ENCODE data around the gene LSR. TPM values are rescaled to one million over a fixed set of nuclear protein-coding genes. Genes with fewer than 3 reads are reported as not detected.

The LSR gene
- total RNA-seq, 1 donor from 2014 or later: 18.1 TPM

GRCh38 chr19:35265900-35266519 is 17.2 kb downstream of the LSR start:
- H3K27ac ChIP-seq (ENCODE audit: low read depth, low read length): no peak overlapping the region
- H3K27ac Mint-ChIP-seq (ENCODE audit: unreplicated experiment): no peak overlapping the region
- FAIRE-seq (no peak), DNase-seq (ENCODE audit: low read depth) (no peak)
- peak overlapping the region; percentile 78 for H3K4me3 Mint-ChIP-seq (ENCODE audit: unreplicated experiment)
- no peaks in the 10 kb centered on the region for H3K27me3 Mint-ChIP-seq (ENCODE audit: low read depth, unreplicated experiment)
- no peaks in the 10 kb centered on the region for H3K9me3 ChIP-seq (ENCODE audit: insufficient read depth, low read depth, low read length)
- TF ChIP-seq EZH2 (IDR thresholded peaks at IDR 0.05; ENCODE audit: insufficient read depth, low read length) (no peak), CTCF (IDR thresholded peaks at IDR 0.05; ENCODE audit: insufficient read depth, low read depth, low read length) (no peak)
- H3K4me3 ChIP-seq (ENCODE audit: insufficient read depth, low read depth, low read length): no peak overlapping the region
- H3K9ac ChIP-seq (ENCODE audit: low read length): no peak overlapping the region
- H4K20me1 ChIP-seq (ENCODE audit: insufficient read depth, low read length): peaks cover 9% of the 10 kb centered on the region
- H3K4me2 ChIP-seq (ENCODE audit: low read length): no peak overlapping the region
- H3K27me3 ChIP-seq (ENCODE audit: insufficient read depth, low read length): no peaks in the 10 kb centered on the region
- H2AFZ ChIP-seq (ENCODE audit: low read depth, low read length): no peak overlapping the region
- H3K4me1 ChIP-seq (ENCODE audit: insufficient read depth, low read length): peaks cover 5% of the 10 kb centered on the region
- H3K79me2 ChIP-seq (ENCODE audit: insufficient read depth, low read length): peaks cover 28% of the 10 kb centered on the region
- H3K36me3 ChIP-seq (ENCODE audit: insufficient read depth, low read length): peaks cover 6% of the 10 kb centered on the region
- no peaks in the 10 kb centered on the region for H3K36me3 Mint-ChIP-seq (ENCODE audit: low read depth, unreplicated experiment)
- H3K9me3 Mint-ChIP-seq (ENCODE audit: unreplicated experiment): no peaks in the 10 kb centered on the region
- H3K4me1 Mint-ChIP-seq (ENCODE audit: low read depth, unreplicated experiment): peaks cover 5% of the 10 kb centered on the region

- H3K27ac Mint-ChIP-seq (ENCODE audit: unreplicated experiment): no peak overlapping the region
- DNase-seq (ENCODE audit: low read depth) (no peak), FAIRE-seq (no peak)
- Histone ChIP-seq H4K20me1 (ENCODE audit: insufficient read depth, low read length) (peaks cover 12% of the 10 kb centered on the region), H3K27ac (ENCODE audit: low read depth, low read length) (peak overlapping the region; percentile 83), H3K4me1 (ENCODE audit: insufficient read depth, low read length) (peaks cover 5% of the 10 kb centered on the region), H3K9me3 (ENCODE audit: insufficient read depth, low read depth, low read length) (no peaks in the 10 kb centered on the region), H3K27me3 (ENCODE audit: insufficient read depth, low read length) (no peaks in the 10 kb centered on the region), H2AFZ (ENCODE audit: low read depth, low read length) (peak overlapping the region; percentile 75), H3K4me2 (ENCODE audit: low read length) (peak overlapping the region; percentile 96), H3K36me3 (ENCODE audit: insufficient read depth, low read length) (peaks cover 9% of the 10 kb centered on the region), H3K79me2 (ENCODE audit: insufficient read depth, low read length) (peaks cover 28% of the 10 kb centered on the region), H3K9ac (ENCODE audit: low read length) (peak overlapping the region; percentile 96), H3K4me3 (ENCODE audit: insufficient read depth, low read depth, low read length) (peak overlapping the region; percentile 95)
- no peaks in the 10 kb centered on the region for H3K27me3 Mint-ChIP-seq (ENCODE audit: low read depth, unreplicated experiment)
- TF ChIP-seq CTCF (IDR thresholded peaks at IDR 0.05; ENCODE audit: insufficient read depth, low read depth, low read length): no peak
- no peak for TF ChIP-seq EZH2 (IDR thresholded peaks at IDR 0.05; ENCODE audit: insufficient read depth, low read length)
- no peaks in the 10 kb centered on the region for H3K9me3 Mint-ChIP-seq (ENCODE audit: unreplicated experiment)
- peaks cover 5% of the 10 kb centered on the region for H3K4me1 Mint-ChIP-seq (ENCODE audit: low read depth, unreplicated experiment)
- H3K4me3 Mint-ChIP-seq (ENCODE audit: unreplicated experiment): peak overlapping the region; percentile 78
- peaks cover 4% of the 10 kb centered on the region for H3K36me3 Mint-ChIP-seq (ENCODE audit: low read depth, unreplicated experiment)
Observed at GRCh38 chr19:35266520-35267352, 17.9 kb downstream of the LSR start.
